ENCODE measurements around the gene LRP1B.

- no peak for TF ChIP-seq CTCF (IDR thresholded peaks at IDR 0.05)
- TF ChIP-seq EP300 (IDR thresholded peaks at IDR 0.05): no peak
- TF ChIP-seq POLR2A (IDR thresholded peaks at IDR 0.05): no peak
Measured at GRCh38 chr2:142014536-142014935, 116.3 kb downstream of the LRP1B start.

Measured in tibial nerve (tissue), 4 donors.